ENCODE data around the gene INPP4B. TPM values are rescaled to one million over a fixed set of nuclear protein-coding genes. Genes with fewer than 3 reads are reported as not detected.

The INPP4B gene
- total RNA-seq, 1 donor from 2014 or later = 16.8 TPM

DNA sequence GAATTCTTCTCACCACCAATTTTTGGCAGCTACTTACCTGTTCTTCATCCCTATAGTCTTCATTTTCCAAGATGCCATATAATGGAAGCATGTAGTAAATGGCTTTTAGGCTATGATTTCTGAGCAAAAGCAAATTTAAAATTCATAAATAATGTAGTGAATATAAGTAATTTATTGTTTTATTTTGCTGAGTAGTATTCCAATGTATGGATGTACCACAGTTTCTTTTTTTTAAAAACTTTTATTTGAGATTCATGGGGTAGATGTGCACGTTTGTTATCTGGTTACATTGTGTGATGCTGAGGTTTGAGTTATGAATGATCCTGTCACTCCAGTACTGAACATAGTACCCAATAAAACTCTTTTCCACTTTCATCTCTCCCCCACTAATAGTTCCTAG is 840.6 kb downstream of the INPP4B start:
- Mint-ChIP-seq H3K27ac (no peak overlapping the region), H3K36me3 (ENCODE audit: low read depth) (no peaks in the 10 kb centered on the region), H3K4me3 (no peak overlapping the region), H3K9me3 (no peaks in the 10 kb centered on the region), H3K4me1 (ENCODE audit: low read depth) (no peaks in the 10 kb centered on the region), H3K27me3 (ENCODE audit: insufficient read depth) (peaks cover 4% of the 10 kb centered on the region)
- intact Hi-C loops (cut with micrococcal nuclease) = no loop called here
- no peak for DNase-seq (ENCODE audit: low spot score)

DNA sequence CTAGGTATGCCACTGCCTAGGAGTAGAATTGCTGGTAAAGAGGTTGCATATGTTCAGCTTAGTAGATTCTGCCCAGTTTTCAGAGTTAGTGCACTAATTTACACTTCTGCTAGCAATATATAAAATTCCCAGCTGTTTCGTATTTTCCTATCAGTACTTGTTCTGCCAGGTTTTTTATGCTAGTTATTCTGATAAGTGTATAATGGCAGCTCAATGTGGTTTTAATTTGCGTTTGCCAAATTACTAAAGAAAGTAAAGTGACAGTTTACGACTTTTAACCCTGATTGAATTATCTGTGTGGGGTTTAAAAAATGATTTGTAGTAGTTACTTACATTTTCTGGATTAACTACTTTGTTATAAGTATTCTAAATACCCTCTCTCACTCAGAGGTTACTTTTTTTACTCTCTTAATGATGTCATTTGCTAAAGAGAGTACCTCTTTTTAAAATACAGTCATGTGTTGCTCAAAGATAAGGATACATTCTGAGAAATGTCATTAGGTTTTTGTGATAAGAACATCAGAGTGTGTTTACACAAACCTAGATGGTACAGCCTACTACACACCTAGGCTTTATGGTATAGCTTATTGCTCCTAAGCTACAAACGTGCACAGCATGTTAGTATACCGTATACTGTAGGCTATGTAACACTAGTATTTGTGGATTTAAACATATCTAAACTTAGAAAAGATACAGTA is 846.5 kb downstream of the INPP4B start:
- intact Hi-C loops (cut with micrococcal nuclease) = no loop called here

DNA sequence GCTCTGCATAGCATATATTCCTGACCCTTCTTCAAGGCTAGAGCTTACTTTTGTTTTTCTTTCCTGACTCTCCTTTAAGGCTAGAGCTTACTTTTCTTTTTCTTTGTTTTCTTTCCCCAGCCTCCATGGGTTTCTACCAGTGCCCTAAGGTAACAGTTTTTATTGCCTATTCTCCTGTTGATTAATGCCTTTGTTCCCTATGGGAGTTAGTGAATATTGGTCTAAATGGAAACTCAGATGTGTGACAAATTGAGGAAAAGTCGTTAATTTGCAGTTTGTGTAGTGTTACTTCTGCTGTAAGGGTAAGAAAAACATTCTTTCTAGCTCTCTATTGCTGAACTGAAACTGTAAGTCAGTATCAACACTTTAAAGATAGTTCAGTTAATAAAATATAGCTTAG is 851.0 kb downstream of the INPP4B start:
- Mint-ChIP-seq H3K4me1 (ENCODE audit: low read depth) (no peaks in the 10 kb centered on the region), H3K27ac (no peak overlapping the region), H3K36me3 (ENCODE audit: low read depth) (no peaks in the 10 kb centered on the region), H3K27me3 (ENCODE audit: insufficient read depth) (no peaks in the 10 kb centered on the region), H3K9me3 (peaks cover 8% of the 10 kb centered on the region), H3K4me3 (no peak overlapping the region)
- no peak for DNase-seq (ENCODE audit: low spot score)
- intact Hi-C loops (cut with micrococcal nuclease) = no loop called here

More for the DNA sequence above, 846.5 kb downstream of the INPP4B start:
- no peak overlapping the region for H3K4me3 Mint-ChIP-seq
- H3K36me3 Mint-ChIP-seq (ENCODE audit: low read depth) = no peaks in the 10 kb centered on the region
- H3K27me3 Mint-ChIP-seq (ENCODE audit: insufficient read depth) = peaks cover 3% of the 10 kb centered on the region
- H3K27ac Mint-ChIP-seq = no peak overlapping the region
- H3K9me3 Mint-ChIP-seq = no peaks in the 10 kb centered on the region
- H3K4me1 Mint-ChIP-seq (ENCODE audit: low read depth) = no peaks in the 10 kb centered on the region
- DNase-seq (ENCODE audit: low spot score) = no peak

DNA sequence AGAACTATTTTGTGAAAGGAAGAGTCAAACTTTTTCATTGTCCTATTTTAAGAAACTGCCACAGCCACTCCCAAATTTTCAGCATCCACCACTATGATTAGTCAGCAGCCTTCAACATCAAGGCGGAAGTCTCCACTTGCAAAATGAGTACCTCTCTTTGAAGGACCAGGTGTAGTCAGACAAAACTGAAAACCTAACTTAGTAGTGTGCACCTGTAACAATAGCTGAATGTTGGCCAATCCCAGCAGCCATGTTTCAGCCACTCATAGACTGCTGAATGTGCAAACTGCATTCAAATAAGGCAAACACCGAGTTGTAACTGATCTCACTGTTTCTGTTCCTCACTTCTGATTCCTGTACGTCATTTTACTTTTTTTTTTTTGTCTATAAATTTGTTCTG is 868.7 kb downstream of the INPP4B start:
- DNase-seq (ENCODE audit: low spot score) = no peak
- H3K36me3 Mint-ChIP-seq (ENCODE audit: low read depth) = no peaks in the 10 kb centered on the region
- no peaks in the 10 kb centered on the region for H3K4me1 Mint-ChIP-seq (ENCODE audit: low read depth)
- no peaks in the 10 kb centered on the region for H3K27me3 Mint-ChIP-seq (ENCODE audit: insufficient read depth)
- intact Hi-C loops (cut with micrococcal nuclease) = no loop called here
- no peak overlapping the region for H3K27ac Mint-ChIP-seq
- H3K9me3 Mint-ChIP-seq = peaks cover 9% of the 10 kb centered on the region
- no peak overlapping the region for H3K4me3 Mint-ChIP-seq
